ENCODE data around the gene PTPRA.

PTPRA gene

GRCh38 chr20:3000852-3001523 lies 127.7 kb downstream of the PTPRA start:
- peak; percentile 61 for TF ChIP-seq CTCF (IDR thresholded peaks at IDR 0.05; ENCODE audit: low read depth, low read length, missing control alignments)
- no peak overlapping the region for H3K4me3 ChIP-seq (ENCODE audit: low read depth, low read length)
- peak; percentile 36 for DNase-seq (ENCODE audit: low read depth)

GRCh38 chr20:3003416-3003815 lies 130.1 kb downstream of the PTPRA start:
- no peak for DNase-seq (ENCODE audit: low read depth)
- H3K4me3 ChIP-seq (ENCODE audit: low read depth, low read length): no peak overlapping the region
- TF ChIP-seq CTCF (IDR thresholded peaks at IDR 0.05; ENCODE audit: low read depth, low read length, missing control alignments): no peak

- no peak overlapping the region for H3K4me3 ChIP-seq (ENCODE audit: low read depth, low read length)
- DNase-seq (ENCODE audit: low read depth): no peak
- TF ChIP-seq CTCF (IDR thresholded peaks at IDR 0.05; ENCODE audit: low read depth, low read length, missing control alignments): no peak
These were observed 137.9 kb downstream of the PTPRA start for GRCh38 chr20:3010985-3011723.

- no peak overlapping the region for H3K4me3 ChIP-seq (ENCODE audit: low read depth, low read length)
- DNase-seq (ENCODE audit: low read depth): no peak
- TF ChIP-seq CTCF (IDR thresholded peaks at IDR 0.05; ENCODE audit: low read depth, low read length, missing control alignments): no peak
These were observed 138.5 kb downstream of the PTPRA start for GRCh38 chr20:3011752-3012151.

GRCh38 chr20:3013771-3014170 lies 140.5 kb downstream of the PTPRA start:
- no peak for DNase-seq (ENCODE audit: low read depth)
- H3K4me3 ChIP-seq (ENCODE audit: low read depth, low read length): no peak overlapping the region

GRCh38 chr20:3014179-3014578 lies 140.9 kb downstream of the PTPRA start:
- TF ChIP-seq CTCF (IDR thresholded peaks at IDR 0.05; ENCODE audit: low read depth, low read length, missing control alignments): no peak
- DNase-seq (ENCODE audit: low read depth): no peak
- H3K4me3 ChIP-seq (ENCODE audit: low read depth, low read length): no peak overlapping the region

More at GRCh38 chr20:3013771-3014170, 140.5 kb downstream of the PTPRA start:
- TF ChIP-seq CTCF (IDR thresholded peaks at IDR 0.05; ENCODE audit: low read depth, low read length, missing control alignments): no peak
